ENCODE data around the gene PTOV1. TPM values are rescaled to one million over a fixed set of nuclear protein-coding genes. Genes with fewer than 3 reads are reported as not detected.

The PTOV1 gene
- total and polyA plus RNA-seq, 10 of the 15 experiments (the other 5 are each of a cell fraction or from before 2014, with no cell fraction given) = 3.2 to 83.5 (median 22.3) TPM

- H3K9me3 ChIP-seq (replicated peaks; ENCODE audit: control insufficient read depth, insufficient read depth, low read length) = no peaks in the 10 kb centered on the region
- peaks cover 6 to 9% of the 10 kb centered on the region in 2 experiments; a peak in 3 of 4 replicates for H3K36me3 ChIP-seq (ENCODE audit: control insufficient read depth in 2 of 2, insufficient read depth in 2 of 2, low read length in 1 of 2)
- peaks cover 7% of the 10 kb centered on the region; the same call in 1 of the 2 replicates for H3K4me1 ChIP-seq (ENCODE audit: control insufficient read depth, insufficient read depth, low read length)
- ChIA-PET CTCF (interaction anchor here (1.2 kb wide), 1 partner anchor 59 kb away, joined by 3 read pairs; no protein-coding TSS in a partner anchor), RAD21 (ENCODE audit: unreplicated experiment) (interaction anchor here (0.7 kb wide), 1 partner anchor 127 kb away, joined by 3 read pairs; no protein-coding TSS in a partner anchor), POLR2A (interaction anchor here (0.6 kb wide), 2 partner anchors 17 to 295 kb away, joined by 3 read pairs; partner anchors contain the start of gene FCGRT), SMC1A (ENCODE audit: uncharacterized antibody, unreplicated experiment) (no interaction called here)
- TF ChIP-seq NRF1 (conservative IDR thresholded peaks at IDR 0.05; ENCODE audit: low read depth, low read length) (no peak), POU2F2 (IDR thresholded peaks at IDR 0.05; ENCODE audit: borderline replicate concordance, low read depth, low read length) (no peak), HDGF (IDR thresholded peaks at IDR 0.05) (no peak), POLR2AphosphoS5 (IDR thresholded peaks at IDR 0.05; ENCODE audit: low read length) (no peak), MXI1 (IDR thresholded peaks at IDR 0.05; ENCODE audit: low read depth, low read length) (no peak)
- no peak overlapping the region for H3K4me3 ChIP-seq
- BruUV-seq (replicated peaks) = no TSS peak
- H3K27me3 ChIP-seq (replicated peaks in 1 of 2; ENCODE audit: control insufficient read depth in 2 of 2, insufficient read depth in 2 of 2, low read length in 1 of 2) = no peaks in the 10 kb centered on the region
- DNase-seq (ENCODE audit: low read depth, low spot score) (no peak), ATAC-seq (no peak), FAIRE-seq (no peak)
- no peaks in the 10 kb centered on the region for H4K20me1 ChIP-seq (ENCODE audit: control insufficient read depth, insufficient read depth)
- H3K27ac ChIP-seq (ENCODE audit: control insufficient read depth, insufficient read depth) = no peak overlapping the region
- no peak overlapping the region for H2AFZ ChIP-seq (ENCODE audit: control insufficient read depth, low read depth, low read length)
- H3K9ac ChIP-seq (ENCODE audit: control insufficient read depth, insufficient read depth, low read length) = no peak overlapping the region
- H3K4me2 ChIP-seq (ENCODE audit: control insufficient read depth, insufficient read depth) = 0 out of 2 replicates have a peak overlapping the region, but pooled peaks have one; percentile 87
- H3K79me2 ChIP-seq (ENCODE audit: control insufficient read depth, insufficient read depth, low read length) = no peaks in the 10 kb centered on the region
- in situ Hi-C loops (cut with MboI) = no loop called here
- WGBS (ENCODE audit: insufficient coverage, insufficient replicate concordance, low lambda C conversion rate, missing lambda C conversion rate) = 83% methylated on average over 20 of the region's 20 CpGs
- intact Hi-C loops (cut with micrococcal nuclease; ENCODE audit: unreplicated experiment) = loop anchor here (5.0 kb wide), 1 partner anchor 41 kb away; the partner anchor contains the start of gene AP2A1
These were observed 42.9 kb upstream of the PTOV1 start for GRCh38 chr19:49807904-49808675.

DNA sequence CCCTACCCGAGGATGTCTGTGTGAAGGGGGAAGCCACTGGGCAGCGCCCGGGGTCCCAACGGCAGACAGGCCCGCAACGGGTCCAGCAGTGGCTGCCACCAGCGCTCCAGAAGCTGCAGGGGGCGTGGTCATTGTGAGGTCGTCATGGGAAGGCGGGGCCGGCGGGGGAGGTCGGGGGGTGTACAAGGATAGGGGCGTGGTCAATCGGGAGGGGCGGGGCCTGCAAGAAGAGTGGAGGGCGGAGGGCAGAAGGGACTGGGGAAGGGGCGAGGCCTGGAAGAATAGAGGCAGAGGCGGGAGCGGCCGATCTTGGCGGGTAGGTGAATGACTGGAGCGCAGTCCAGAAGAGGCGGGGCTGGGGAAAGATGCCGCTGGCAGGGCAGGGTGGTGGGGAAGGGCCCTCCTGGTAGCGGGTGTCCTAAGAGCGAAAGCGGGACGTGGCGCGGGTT is 42.2 kb upstream of the PTOV1 start:
- CTCF ChIA-PET = interaction anchor here (1.0 kb wide), 1 partner anchor 82 kb away, joined by 4 read pairs; no protein-coding TSS in a partner anchor
- H3K27ac ChIP-seq (ENCODE audit: control insufficient read depth, insufficient read depth) = no peak overlapping the region
- no peaks in the 10 kb centered on the region for H3K9me3 ChIP-seq (replicated peaks; ENCODE audit: control insufficient read depth, insufficient read depth, low read length)
- BruUV-seq (replicated peaks) = no TSS peak
- ATAC-seq (peak; percentile 67), FAIRE-seq (no peak), DNase-seq (ENCODE audit: low read depth, low spot score) (no peak)
- POLR2A ChIA-PET = interaction anchor here (0.6 kb wide), 2 partner anchors 16 to 296 kb away, joined by 3 read pairs; partner anchors contain the start of gene FCGRT
- H3K4me1 ChIP-seq (ENCODE audit: control insufficient read depth, insufficient read depth, low read length) = peaks cover 7% of the 10 kb centered on the region; the same call in 1 of the 2 replicates
- peak overlapping the region; percentile 67 for H2AFZ ChIP-seq (ENCODE audit: control insufficient read depth, low read depth, low read length)
- intact Hi-C loops (cut with micrococcal nuclease; ENCODE audit: unreplicated experiment) = loop anchor here (5.0 kb wide), 1 partner anchor 41 kb away; the partner anchor contains the start of gene AP2A1
- no peaks in the 10 kb centered on the region for H4K20me1 ChIP-seq (ENCODE audit: control insufficient read depth, insufficient read depth)
- RAD21 ChIA-PET (ENCODE audit: unreplicated experiment) = no interaction called here
- H3K36me3 ChIP-seq (ENCODE audit: control insufficient read depth in 2 of 2, insufficient read depth in 2 of 2, low read length in 1 of 2) = peaks cover 3% of the 10 kb centered on the region in 2 experiments; a peak in 3 of 4 replicates
- WGBS (ENCODE audit: insufficient coverage, insufficient replicate concordance, low lambda C conversion rate, missing lambda C conversion rate) = 6% methylated on average over 17 of the region's 31 CpGs
- no peaks in the 10 kb centered on the region for H3K79me2 ChIP-seq (ENCODE audit: control insufficient read depth, insufficient read depth, low read length)
- H3K4me3 ChIP-seq = peak overlapping the region; percentile 60; the same call in 1 of the 2 replicates
- H3K27me3 ChIP-seq (replicated peaks in 1 of 2; ENCODE audit: control insufficient read depth in 2 of 2, insufficient read depth in 2 of 2, low read length in 1 of 2) = no peaks in the 10 kb centered on the region
- SMC1A ChIA-PET (ENCODE audit: uncharacterized antibody, unreplicated experiment) = interaction anchor here (2.0 kb wide), 1 partner anchor 42 kb away, joined by 4 read pairs; the partner anchor contains the start of gene PTOV1
- in situ Hi-C loops (cut with MboI) = no loop called here
- peak overlapping the region; percentile 87 for H3K4me2 ChIP-seq (ENCODE audit: control insufficient read depth, insufficient read depth)
- H3K9ac ChIP-seq (ENCODE audit: control insufficient read depth, insufficient read depth, low read length) = no peak overlapping the region
- TF ChIP-seq HDGF (IDR thresholded peaks at IDR 0.05) (peak; percentile 52; the same call in 1 of the 2 replicates), NRF1 (conservative IDR thresholded peaks at IDR 0.05; ENCODE audit: low read depth, low read length) (no peak), ZZZ3 (IDR thresholded peaks at IDR 0.05; ENCODE audit: control insufficient read depth, insufficient read length, low read depth) (no peak), CREB1 (IDR thresholded peaks at IDR 0.05; ENCODE audit: low read depth) (0 out of 2 replicates have a peak, but pooled peaks have one; percentile 50), BCL11A (IDR thresholded peaks at IDR 0.05; ENCODE audit: low read depth, low read length) (no peak), SREBF2 (IDR thresholded peaks at IDR 0.05; ENCODE audit: low read length) (no peak), PAX8 (IDR thresholded peaks at IDR 0.05) (no peak), JUND (IDR thresholded peaks at IDR 0.05; ENCODE audit: low read depth, low read length) (no peak), CBX3 (IDR thresholded peaks at IDR 0.05; ENCODE audit: borderline replicate concordance, low read depth) (no peak)
- TF ChIP-seq, protein P1, sequence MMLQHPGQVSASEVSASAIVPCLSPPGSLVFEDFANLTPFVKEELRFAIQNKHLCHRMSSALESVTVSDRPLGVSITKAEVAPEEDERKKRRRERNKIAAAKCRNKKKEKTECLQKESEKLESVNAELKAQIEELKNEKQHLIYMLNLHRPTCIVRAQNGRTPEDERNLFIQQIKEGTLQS (IDR thresholded peaks at IDR 0.05; ENCODE audit: borderline replicate concordance, extremely low read depth, low read depth, low read length) = no peak
- TF ChIP-seq, protein P2, sequence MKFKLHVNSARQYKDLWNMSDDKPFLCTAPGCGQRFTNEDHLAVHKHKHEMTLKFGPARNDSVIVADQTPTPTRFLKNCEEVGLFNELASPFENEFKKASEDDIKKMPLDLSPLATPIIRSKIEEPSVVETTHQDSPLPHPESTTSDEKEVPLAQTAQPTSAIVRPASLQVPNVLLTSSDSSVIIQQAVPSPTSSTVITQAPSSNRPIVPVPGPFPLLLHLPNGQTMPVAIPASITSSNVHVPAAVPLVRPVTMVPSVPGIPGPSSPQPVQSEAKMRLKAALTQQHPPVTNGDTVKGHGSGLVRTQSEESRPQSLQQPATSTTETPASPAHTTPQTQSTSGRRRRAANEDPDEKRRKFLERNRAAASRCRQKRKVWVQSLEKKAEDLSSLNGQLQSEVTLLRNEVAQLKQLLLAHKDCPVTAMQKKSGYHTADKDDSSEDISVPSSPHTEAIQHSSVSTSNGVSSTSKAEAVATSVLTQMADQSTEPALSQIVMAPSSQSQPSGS (IDR thresholded peaks at IDR 0.05; ENCODE audit: low read length) = no peak

Measured in GM12878 (cell line).